ENCODE measurements around the gene ARMC2. TPM values are rescaled to one million over a fixed set of nuclear protein-coding genes. Genes with fewer than 3 reads are reported as not detected.
"Not testable (repeated sequence)": the region's sequence is repeated elsewhere in the genome, so short reads cannot be mapped to it uniquely, and the experiment has no call there.

Gene ARMC2
- polyA plus RNA-seq, 4 donors: 11.4 to 15.0 (median 13.0) TPM

DNA sequence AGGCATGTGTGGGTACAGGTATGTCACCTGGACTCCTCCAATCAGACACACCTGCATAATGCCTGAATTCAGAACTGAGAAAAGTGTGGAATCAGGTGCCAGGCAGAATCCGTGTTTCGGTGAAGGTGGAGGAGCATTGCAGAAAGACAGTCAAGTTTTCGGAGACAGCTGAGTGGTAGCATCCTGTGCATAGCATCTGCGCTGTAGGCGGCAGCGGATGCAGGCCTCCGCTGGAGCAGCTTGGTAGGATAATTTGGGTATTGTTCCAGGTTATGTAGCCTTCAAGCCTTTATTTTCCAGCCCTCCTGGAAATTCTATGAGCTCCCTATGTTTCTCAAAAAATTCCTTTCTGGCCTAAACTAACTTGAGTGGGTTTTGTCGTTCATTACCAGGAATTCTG, 15.5 kb upstream of the ARMC2 start:
- DNase-seq (ENCODE audit: low read depth in 4 of 4, low spot score in 3 of 4): no peak

DNA sequence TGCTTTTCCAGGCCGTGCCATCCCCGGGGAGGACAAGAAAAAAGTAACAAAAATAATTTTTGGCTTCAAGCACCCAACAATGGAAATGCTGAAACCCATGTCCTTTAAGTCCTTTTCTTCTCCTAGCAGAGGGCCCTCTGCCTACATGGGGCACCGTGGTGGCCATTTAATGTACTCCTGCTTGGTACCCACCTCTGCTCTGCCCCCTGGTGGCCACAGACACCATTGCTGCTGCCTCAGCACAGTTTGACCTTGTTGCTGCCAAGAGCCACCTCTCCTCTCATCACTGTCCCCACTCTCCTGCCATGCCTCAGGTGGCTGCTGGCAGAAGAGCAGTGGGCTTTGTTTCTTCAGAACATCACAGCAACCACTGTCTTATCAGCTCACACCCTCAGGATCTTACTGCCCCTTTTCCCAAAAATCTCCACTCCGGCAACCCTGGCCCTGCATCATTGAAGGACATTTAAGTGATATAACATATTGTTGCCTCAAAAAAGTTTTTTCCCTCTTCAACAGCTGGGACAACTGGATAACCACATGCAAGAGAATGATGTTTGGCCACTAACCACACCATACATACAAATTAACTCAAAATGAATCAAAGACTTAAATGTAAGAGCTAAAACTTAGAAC, 12.9 kb upstream of the ARMC2 start:
- peak in 2 of 4 donors; percentile 43 to 54 for DNase-seq (ENCODE audit: low read depth in 4 of 4, low spot score in 3 of 4)

DNA sequence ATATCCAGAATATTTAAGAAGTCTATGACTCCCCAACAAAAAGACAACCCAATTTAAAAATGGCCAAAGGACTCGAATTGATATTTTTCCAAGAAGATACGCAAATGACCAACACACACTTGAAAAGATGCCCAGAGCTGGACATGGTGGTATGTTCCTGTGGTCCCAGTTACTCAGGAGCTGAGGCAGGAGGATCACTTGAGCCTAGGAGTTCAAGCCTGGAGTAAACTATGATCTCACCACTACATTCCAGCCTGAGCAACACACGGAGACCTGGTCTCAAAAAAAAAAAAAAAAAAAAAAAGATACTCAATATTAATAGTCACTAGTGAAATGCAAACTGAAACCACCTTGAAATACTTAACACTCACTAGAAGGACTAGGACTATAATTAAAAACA, 12.2 kb upstream of the ARMC2 start:
- DNase-seq (ENCODE audit: low read depth in 4 of 4, low spot score in 3 of 4): no peak

DNA sequence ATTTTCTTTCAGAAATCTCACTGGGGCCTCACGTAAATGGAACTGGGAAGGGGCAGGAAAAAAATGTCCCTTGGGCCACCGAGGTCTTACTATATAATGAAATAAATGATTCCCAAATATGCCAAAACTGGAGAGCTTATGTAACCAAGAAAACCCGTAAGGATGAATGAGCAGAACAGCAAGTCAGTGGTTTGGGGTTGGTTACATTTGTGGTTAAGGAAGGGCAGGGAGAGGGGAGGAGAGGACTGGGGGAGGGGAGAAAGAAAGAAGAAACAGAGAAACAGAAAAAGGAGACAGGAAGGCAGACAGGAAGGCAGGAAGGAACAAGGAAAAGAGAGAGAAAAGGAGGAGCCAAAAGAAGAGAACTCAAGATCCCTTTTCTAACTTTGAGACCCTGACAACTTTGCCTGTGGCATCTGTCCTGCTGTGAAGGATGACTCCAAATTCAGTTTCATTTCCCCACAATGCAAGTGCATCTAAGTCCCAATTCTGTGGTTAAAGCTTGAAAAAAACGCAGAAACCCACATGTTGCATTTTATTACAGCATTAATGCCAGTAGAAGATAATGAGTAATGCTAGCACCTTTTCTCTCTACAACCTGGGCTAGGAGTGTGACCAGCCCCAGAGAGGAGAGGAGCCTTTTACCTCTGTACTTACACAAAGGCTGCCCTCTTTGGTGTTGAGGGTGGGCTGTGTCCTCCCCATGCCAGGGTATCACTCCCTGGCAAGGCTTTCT, 10.8 kb upstream of the ARMC2 start:
- DNase-seq (ENCODE audit: low read depth in 4 of 4, low spot score in 3 of 4): no peak

DNA sequence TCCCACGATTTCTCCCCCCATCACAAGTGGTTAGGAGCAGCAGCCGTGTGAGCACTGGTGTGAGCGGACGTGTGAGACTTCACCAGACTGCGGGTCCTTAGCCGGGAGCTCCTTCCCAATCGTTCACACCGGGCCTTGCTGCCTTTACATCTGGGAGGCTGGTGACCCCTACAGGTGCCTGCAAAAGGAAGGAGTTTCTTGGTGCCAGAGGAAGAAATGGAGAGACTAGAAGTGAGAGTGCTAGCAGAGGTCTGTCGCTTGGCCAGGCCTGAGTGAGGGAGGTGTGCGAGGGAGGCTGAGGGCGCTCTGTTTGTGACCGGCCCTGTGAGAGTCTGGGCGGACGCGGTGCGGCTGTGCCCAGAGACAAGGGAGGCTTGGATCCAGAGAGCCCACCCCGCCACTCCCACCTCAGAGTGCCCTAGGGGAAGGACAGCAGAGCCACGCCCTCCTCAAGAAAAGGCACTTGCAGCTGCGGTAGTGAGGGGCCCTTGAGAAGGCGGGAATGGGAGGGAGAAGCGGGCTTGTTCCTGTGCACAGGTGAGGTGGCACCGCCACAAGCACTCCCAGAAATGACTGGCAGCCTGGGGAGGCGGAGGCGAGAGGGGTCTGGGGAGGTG, 10.0 kb upstream of the ARMC2 start:
- DNase-seq (ENCODE audit: low read depth in 4 of 4, low spot score in 3 of 4): peak in 1 of 4 donors; percentile 57

DNA sequence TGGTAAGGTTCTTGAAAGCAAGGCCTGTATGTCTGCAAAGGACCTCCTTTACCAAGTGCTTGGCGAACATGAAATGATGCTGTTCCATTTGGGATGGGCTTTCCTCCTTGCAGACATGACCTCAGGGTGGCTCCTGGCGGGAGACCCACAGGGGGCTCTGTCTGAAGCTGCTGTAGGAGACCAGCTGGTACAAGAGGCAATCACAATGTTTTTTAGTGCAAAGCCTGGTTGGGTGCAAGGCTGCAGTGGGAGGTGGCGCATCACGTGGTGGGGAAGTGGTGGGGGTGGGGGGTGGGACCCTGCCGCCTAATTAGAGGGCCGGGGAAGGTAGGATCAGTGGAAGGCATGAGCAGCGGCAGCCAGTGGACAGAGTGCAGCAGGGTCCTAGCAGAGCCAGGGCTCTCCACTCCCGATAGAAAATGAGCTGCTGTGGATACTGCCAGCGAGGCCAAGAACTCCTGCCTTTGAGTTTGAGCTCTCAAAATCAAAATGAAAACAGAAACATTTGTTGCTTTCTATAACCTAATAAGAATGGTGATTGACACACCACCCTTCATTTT, 9.1 kb upstream of the ARMC2 start:
- DNase-seq (ENCODE audit: low read depth in 4 of 4, low spot score in 3 of 4): no peak

DNA sequence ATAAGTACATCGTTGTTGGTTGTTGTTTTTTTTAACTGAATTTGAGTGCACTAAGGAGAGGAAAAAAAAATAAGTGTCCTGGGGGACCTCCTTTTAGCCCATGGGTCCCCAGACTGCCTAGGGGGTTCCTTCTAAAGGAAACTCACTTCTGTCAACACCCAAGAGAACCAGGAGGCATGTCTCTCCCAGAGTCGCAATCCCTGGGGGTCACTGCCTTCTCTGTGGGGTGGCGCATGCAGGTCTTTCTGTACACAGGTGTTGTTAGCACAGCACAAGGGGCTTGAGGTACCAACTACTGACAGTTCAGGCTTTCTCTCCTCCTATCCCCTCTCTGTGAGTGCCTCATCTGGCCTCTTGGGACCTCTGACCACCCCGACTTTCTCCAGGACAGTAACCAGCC, 7.3 kb upstream of the ARMC2 start:
- DNase-seq (ENCODE audit: low read depth in 4 of 4, low spot score in 3 of 4): no peak

DNA sequence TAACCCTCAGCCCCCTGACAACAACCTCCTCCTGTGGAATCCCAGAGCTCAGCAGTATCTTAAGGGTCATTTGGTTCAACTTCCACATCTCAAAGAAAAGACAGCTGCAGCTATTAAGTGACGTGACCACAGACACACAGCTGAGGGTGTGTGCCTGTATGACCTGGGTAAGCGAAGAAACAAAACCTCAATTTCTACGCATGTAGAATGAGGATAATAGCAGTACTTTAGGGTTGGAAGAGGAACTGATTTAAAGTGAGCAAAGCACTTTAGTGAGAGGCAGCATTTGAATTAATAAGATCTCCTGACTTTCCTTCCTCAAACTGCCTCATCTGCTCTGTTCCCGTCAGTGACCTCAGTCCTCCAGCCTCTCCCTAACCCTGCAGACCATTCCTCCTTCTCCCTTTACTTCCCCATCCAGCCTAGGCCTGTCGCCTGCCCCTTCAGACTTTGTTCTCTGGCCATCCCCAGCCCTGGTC, 6.8 kb upstream of the ARMC2 start:
- DNase-seq (ENCODE audit: low read depth in 4 of 4, low spot score in 3 of 4): no peak

DNA sequence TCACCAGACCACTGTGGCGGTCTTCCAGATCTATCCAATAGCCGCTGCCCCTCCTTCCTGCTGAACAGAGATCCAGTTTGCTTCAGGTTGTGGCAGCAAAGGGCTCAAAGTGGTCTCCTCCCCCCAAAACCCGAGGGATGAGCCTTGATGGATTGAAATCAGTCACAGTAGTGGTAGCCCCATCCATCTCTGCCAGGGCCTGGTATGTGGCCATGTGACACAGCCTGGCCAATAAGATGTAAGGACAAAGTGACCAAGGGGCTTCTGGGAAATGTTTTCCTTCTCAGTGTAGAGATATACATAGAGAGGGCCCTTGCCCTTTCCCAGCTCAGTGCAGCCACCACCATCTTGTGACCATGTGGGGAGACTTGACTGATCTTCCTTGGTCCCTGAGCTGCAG, 4.1 kb upstream of the ARMC2 start:
- no peak for DNase-seq (ENCODE audit: low read depth in 4 of 4, low spot score in 3 of 4)

DNA sequence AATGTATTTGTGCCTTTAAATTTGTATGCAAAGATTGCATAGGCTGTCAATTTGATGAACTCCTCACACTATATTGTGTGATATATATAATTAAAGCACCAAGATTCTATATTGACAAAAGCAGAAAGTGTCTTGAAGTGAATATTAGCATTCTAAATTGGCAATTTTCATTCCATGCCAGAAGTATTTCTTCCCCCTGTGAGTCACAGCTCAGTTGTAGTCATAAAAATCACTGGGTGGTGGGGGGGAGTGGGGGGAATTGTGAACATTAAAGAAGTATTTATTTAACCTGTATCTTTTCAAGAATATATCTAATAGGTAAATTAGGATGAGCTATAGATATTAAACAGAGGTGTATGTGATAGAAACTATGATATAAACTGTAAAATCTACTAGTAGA, 3.1 kb upstream of the ARMC2 start:
- DNase-seq (ENCODE audit: low read depth in 4 of 4, low spot score in 3 of 4): no peak

DNA sequence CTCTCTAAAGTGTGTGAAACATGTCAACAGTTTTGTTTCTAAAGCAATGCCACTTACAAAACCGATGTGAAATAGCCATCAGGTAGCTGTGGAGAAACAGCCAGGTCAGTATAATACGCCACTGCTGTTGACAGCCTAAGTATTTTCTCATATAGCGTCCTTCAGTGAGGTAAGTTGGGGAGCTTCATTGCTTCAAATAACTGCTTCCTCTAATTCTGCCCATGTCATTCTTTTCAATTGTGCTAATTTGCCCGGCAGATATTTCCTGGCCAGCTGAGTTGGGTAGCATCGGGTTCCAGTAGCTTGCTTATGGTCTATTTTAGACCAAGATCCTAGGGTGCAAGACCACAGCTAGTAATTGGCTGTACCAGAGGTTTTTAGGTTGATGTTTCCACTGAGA, 2.1 kb upstream of the ARMC2 start:
- no peak for DNase-seq (ENCODE audit: low read depth in 4 of 4, low spot score in 3 of 4)

DNA sequence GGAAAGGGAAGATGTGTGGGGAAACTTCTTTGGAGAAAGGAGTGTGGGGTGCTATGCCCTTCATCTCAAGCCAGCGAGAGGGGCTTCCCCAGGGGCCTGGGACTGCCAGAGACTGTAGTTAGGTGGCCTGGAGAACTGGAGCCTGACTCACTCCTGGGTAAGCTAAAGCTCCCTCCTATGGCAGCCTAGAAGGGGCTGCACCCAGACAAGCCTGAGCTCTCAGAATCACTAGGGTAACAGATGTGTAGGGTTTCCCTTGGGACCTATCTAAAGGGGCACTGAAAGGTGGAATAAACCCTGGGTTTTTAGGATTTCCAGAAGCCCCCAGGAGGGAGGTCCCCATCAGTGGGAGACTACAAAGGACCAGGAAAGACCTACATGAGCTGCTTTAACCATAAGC, 1.6 kb upstream of the ARMC2 start:
- no peak for DNase-seq (ENCODE audit: low read depth in 4 of 4, low spot score in 3 of 4)

DNA sequence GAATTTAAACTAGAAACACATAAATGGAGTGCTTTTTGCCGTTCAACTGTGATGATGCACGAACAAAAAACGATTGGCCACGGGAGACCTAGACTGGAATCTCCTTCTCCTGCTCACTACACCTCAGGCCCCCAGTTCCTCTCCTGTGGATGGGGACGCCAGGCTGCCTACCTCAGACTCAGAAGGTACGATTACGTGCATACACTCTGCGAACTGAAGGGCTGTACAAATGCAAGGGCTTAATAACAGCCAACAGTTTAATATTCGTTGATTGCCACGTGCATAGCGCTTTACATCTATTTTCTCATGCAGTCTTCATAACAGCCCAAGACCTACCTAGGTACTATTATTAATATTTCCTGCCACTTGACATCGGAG, 495 bp upstream of the ARMC2 start:
- DNase-seq (ENCODE audit: low read depth in 4 of 4, low spot score in 3 of 4): peak in 1 of 4 donors; percentile 25

DNA sequence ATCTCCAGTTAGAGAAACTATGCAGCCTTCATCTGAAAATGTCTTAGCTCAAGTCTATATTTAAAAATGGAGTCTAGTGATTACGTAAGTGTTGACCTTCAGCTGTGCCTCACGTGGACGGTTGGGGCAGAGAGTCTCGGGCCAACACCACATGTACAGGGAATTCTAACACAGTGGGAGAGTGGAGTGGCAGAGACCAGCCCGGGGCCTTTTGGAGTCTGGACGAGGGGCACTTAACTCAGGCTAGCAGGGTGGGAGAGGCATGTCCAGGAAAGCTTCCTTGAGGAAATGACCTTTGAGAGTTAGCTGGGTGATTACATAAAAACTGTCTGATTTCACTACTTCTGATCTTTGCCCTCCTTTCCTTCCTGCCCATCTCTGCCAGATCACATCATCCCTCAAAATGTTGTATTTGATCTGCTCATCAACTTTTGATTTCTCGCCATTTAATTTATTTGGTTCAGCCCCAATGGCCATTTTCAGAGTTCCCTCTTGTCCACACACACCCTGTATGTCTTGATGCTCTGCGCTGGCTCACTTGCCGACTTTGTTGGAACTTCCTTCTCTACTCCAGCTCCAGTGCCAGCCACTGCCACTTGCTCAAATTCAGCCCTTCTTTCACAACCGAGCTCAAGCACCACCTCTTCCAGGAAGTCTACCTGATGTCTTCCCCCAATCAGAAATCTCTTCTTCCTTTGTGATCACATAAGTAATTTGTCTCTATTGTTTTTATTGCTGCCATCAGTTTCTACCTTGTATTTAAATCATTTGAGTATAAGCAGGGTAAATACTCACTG, 2.6 kb downstream of the ARMC2 start:
- DNase-seq (ENCODE audit: low read depth in 4 of 4, low spot score in 3 of 4): no peak

DNA sequence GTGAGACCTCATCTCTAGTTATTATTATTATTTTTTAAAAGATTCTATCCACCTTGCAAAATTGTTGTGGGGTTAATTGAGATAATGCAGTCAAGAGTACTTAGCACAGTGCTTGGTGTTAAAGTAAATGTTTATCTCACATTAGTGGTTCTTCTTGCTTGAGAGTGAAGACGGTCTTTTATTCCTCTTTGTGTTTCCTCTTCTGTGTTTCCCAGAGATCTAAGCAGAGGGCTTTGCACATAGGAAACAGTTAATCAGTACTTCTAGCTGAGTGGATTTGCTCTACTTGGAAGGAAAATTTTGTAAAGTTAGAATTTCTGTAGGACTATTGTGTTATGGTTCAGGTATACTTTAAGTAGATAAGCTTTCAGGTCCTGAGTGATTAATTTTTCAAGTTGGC, 3.5 kb downstream of the ARMC2 start:
- no peak for DNase-seq (ENCODE audit: low read depth in 4 of 4, low spot score in 3 of 4)

DNA sequence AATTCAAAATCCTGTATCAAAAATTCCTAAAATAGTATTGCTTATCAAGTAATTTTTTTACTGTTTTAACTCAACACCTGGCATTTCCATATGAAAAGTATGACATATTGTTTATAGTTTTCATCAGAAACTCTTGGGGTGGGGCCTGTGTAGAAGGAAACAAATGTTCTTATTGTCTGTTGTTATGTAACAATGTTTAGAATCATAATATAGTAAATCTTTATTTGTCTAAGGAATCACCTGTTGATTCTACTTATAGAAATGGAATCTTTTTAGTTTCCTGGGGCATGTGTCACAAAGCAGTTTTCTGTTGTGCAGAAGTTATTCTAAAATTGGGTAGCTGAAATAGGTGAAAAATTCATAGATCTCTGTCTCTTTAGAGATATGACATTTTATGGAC, 4.9 kb downstream of the ARMC2 start:
- DNase-seq (ENCODE audit: low read depth in 4 of 4, low spot score in 3 of 4): no peak

DNA sequence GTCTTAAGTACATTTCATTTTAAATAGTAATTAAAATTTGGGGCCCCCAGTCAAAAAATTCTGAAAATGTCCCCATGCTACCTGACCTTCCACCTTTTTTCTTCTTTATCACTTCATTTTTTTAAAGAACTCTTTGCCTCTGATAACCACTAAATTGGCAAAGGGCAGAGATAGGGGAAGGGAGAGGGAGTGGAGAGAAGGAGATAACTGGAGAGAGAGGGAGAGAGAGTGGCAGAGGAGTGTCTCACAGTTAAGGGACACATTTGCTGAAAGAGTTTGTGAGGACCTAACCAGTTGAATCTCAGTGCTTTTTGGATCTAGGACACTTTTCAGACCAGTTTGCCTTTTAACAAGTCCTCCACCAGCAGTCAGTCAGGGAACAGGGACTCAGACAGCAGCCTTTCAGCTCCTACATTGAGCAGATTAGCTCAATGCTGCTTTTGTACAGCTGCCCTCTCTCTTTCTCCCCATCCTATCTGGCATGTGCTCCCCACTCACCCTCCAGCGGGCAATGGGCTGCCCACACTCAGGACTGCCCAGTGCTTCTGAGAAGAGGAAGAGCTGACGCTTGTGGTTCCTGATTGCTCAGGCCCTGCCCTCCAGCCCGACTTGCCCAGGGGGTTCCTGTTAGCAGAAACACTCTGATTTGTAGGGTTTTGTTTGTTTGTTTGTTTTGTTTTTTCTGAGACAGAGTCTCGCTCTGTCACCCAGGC, 14.4 kb downstream of the ARMC2 start:
- DNase-seq (ENCODE audit: low read depth in 4 of 4, low spot score in 3 of 4): no peak

DNA sequence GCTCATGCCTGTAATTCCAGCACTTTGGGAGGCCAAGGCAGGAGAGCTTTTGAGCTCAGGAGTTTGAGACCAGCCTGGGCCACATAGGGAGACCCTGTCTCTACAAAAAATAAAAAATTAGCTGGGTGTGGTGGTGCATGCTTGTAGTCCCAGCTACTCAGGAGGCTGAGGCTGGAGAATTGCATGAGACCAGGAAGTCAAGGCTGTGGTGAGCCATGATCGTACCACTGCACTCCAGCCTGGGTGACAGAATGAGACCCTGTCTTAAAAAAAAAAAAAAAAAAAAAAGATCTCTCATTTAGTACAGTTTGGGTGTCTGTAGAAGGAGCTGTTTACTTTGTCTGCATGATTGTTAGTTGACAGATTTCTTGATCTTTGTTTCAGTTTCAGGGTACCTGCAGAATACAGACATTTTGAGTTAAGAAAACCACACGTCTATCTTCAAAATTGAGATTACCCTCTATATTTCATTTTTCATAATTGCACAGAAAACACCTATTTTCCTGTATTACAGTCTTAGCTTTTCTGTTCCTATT, 17.6 kb downstream of the ARMC2 start:
- not testable (repeated sequence) for DNase-seq (ENCODE audit: low read depth in 4 of 4, low spot score in 3 of 4)

DNA sequence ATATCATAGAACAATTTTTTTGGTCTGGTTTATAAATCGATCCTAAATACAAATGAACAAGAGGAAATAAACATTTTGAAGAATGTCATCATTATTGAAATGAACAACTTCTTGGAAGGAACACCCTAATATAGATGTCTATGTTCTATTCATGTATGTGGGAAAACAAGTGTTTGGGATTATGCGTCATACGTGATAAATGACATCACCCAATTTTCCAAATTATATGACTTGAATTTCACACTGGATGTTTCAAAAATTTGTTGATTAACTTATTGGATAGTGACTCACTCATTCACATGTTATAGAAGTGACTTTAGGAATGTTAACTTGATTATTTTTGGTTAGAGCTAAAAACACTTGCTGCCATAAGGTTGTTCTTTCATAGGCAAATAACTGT, 18.6 kb downstream of the ARMC2 start:
- no peak for DNase-seq (ENCODE audit: low read depth in 4 of 4, low spot score in 3 of 4)

DNA sequence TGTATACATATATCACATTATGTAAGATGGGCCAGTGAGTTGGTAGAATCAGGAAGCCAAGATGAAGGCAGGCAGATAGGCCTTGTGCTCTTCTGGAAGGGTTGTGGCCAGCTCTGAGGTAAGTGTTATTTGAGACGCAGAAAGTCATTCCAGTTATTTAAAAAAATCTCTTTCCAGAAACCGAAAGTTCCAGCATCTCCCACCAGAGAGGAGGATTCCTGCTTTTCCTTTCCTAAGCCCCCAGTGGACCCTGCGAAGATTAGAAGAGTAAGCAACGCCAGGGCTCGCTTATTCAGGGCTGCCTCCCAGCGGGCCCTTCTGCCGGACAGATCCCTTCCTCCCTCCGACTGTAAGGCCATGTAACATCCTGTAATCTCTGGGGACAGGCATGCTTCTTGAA, 20.4 kb downstream of the ARMC2 start:
- no peak for DNase-seq (ENCODE audit: low read depth in 4 of 4, low spot score in 3 of 4)
